ENCODE data around the gene GOLGA8O. TPM values are rescaled to one million over a fixed set of nuclear protein-coding genes. Genes with fewer than 3 reads are reported as not detected.

The GOLGA8O gene
- total and polyA plus RNA-seq, 2 experiments from 2014 or later, result 0.07 to 0.73 TPM

Small RNA genes within 50 kb of the gene (small RNA-seq; reads per million reads assigned to genes)
- gene AC135983.5 (not detected), gene RF00096 (not detected), gene RN7SL539P (not detected)

Other genes starting within 250 kb of the GOLGA8O start
- gene GOLGA8K, start 52.3 kb downstream of the GOLGA8O start, total RNA-seq, result not detected in 2 replicates
- gene GOLGA8K, start 52.3 kb downstream of the GOLGA8O start, polyA plus RNA-seq, result 0.15 TPM in 1 of 2 replicates, not detected in the other
- gene GOLGA8N, start 137.8 kb upstream of the GOLGA8O start, total RNA-seq, result 1.8 and 3.2 TPM in 2 replicates
- 0.54 and 0.99 TPM in 2 replicates for gene GOLGA8N, start 137.8 kb upstream of the GOLGA8O start, polyA plus RNA-seq
- gene ARHGAP11A, start 159.9 kb upstream of the GOLGA8O start, total RNA-seq, result 4.7 and 4.9 TPM in 2 replicates
- 3.4 and 4.8 TPM in 2 replicates for gene ARHGAP11A, start 159.9 kb upstream of the GOLGA8O start, polyA plus RNA-seq
- 2.0 and 5.2 TPM in 2 replicates for gene SCG5, start 186.1 kb upstream of the GOLGA8O start, total RNA-seq
- gene SCG5, start 186.1 kb upstream of the GOLGA8O start, polyA plus RNA-seq, result 3.5 and 9.8 TPM in 2 replicates